Fibroblast of lung (primary cell): Measurements from ENCODE around the gene REC8.
"Not testable (repeated sequence)": the region's sequence is repeated elsewhere in the genome, so short reads cannot be mapped to it uniquely, and the experiment has no call there.

Experiments
- CTCF ChIP-seq, 2 donors: IDR thresholded peaks in 1 of 2; conservative IDR thresholded peaks in 1 of 2; 1 replicate in 1 of 2; 2 replicates in 1 of 2; pipeline ENCODE4 v1.5.1; 2011 to 2012; ENCODE audit warnings: low read length in 2 of 2, control low read depth in 1 of 2, inconsistent platforms in 1 of 2, low read depth in 1 of 2, mild to moderate bottlenecking in 1 of 2
- EZH2 ChIP-seq: IDR thresholded peaks from 2 replicates; pipeline ENCODE4 v1.5.1; 2012; ENCODE audit warnings: low read length, control low read depth, mild to moderate bottlenecking; ENCODE audit errors: missing control alignments

- TF ChIP-seq CTCF (conservative IDR thresholded peaks at IDR 0.05 in 1 of 2, IDR thresholded peaks at IDR 0.05 in 1 of 2; ENCODE audit: low read depth in 1 of 2, low read length in 2 of 2); EZH2: not testable (repeated sequence)
These were observed 45.0 kb downstream of the REC8 start for GRCh38 chr14:24216876-24217275.
